Measurements from ENCODE around the gene ALCAM. TPM values are rescaled to one million over a fixed set of nuclear protein-coding genes. Genes with fewer than 3 reads are reported as not detected.
A peak's percentile ranks its signal among the peaks of the same experiment; 100 is the strongest.

Gene ALCAM
- total RNA-seq, 2 donors from 2014 or later: 17.8 to 29.6 TPM

GRCh38 chr3:105368566-105369499 is 2.1 kb downstream of the ALCAM start:
- peak; percentile 84 for DNase-seq
- no peaks in the 10 kb centered on the region for H3K27me3 ChIP-seq
- H3K4me3 ChIP-seq: peak overlapping the region; percentile 70
- TF ChIP-seq CTCF (IDR thresholded peaks at IDR 0.05): no peak
- H3K27ac ChIP-seq: peak overlapping the region; percentile 91
- H3K4me1 ChIP-seq: no peaks in the 10 kb centered on the region
- peak overlapping the region; percentile 73 to 90 for H3K9ac ChIP-seq (ENCODE audit: low read depth in 2 of 2, low read length in 2 of 2)
- intact Hi-C loops (cut with DNase I): loop anchor here (10.0 kb wide), 2 partner anchors 156 to 774 kb away; no protein-coding TSS in a partner anchor
- H3K36me3 ChIP-seq: no peaks in the 10 kb centered on the region
- no peaks in the 10 kb centered on the region for H3K9me3 ChIP-seq

- H3K27ac ChIP-seq: peak overlapping the region; percentile 91
- no peaks in the 10 kb centered on the region for H3K27me3 ChIP-seq
- peak; percentile 80 for DNase-seq
- H3K9me3 ChIP-seq: no peaks in the 10 kb centered on the region
- TF ChIP-seq CTCF (IDR thresholded peaks at IDR 0.05): peak; percentile 28
- no peaks in the 10 kb centered on the region for H3K36me3 ChIP-seq
- H3K9ac ChIP-seq (ENCODE audit: low read depth in 2 of 2, low read length in 2 of 2): peak overlapping the region; percentile 73 to 90
- intact Hi-C loops (cut with DNase I): loop anchor here (10.0 kb wide), 2 partner anchors 155 to 775 kb away; no protein-coding TSS in a partner anchor
- H3K4me1 ChIP-seq: no peaks in the 10 kb centered on the region
- peak overlapping the region; percentile 70 for H3K4me3 ChIP-seq
Observed at GRCh38 chr3:105369500-105370371, 3.0 kb downstream of the ALCAM start.

- no peak for TF ChIP-seq CTCF (IDR thresholded peaks at IDR 0.05)
- no peak for DNase-seq
- intact Hi-C loops (cut with DNase I): no loop called here
- H3K9me3 ChIP-seq: no peaks in the 10 kb centered on the region
- H3K27ac ChIP-seq: no peak overlapping the region
- H3K4me1 ChIP-seq: no peaks in the 10 kb centered on the region
- H3K4me3 ChIP-seq: no peak overlapping the region
- H3K27me3 ChIP-seq: no peaks in the 10 kb centered on the region
- H3K36me3 ChIP-seq: no peaks in the 10 kb centered on the region
- no peak overlapping the region for H3K9ac ChIP-seq (ENCODE audit: low read depth in 2 of 2, low read length in 2 of 2)
Observed at GRCh38 chr3:105373383-105373782, 6.7 kb downstream of the ALCAM start.

GRCh38 chr3:105375750-105376511 is 9.2 kb downstream of the ALCAM start:
- Histone ChIP-seq H3K9me3 (no peaks in the 10 kb centered on the region), H3K4me1 (no peaks in the 10 kb centered on the region), H3K9ac (ENCODE audit: low read depth in 2 of 2, low read length in 2 of 2) (no peak overlapping the region), H3K27ac (no peak overlapping the region), H3K27me3 (no peaks in the 10 kb centered on the region), H3K36me3 (no peaks in the 10 kb centered on the region), H3K4me3 (no peak overlapping the region)
- TF ChIP-seq CTCF (IDR thresholded peaks at IDR 0.05): no peak
- intact Hi-C loops (cut with DNase I): no loop called here
- DNase-seq: no peak

GRCh38 chr3:105377716-105378115 is 11.0 kb downstream of the ALCAM start:
- no peak for DNase-seq
- no peaks in the 10 kb centered on the region for H3K4me1 ChIP-seq
- no peak overlapping the region for H3K9ac ChIP-seq (ENCODE audit: low read depth in 2 of 2, low read length in 2 of 2)
- intact Hi-C loops (cut with DNase I): no loop called here
- H3K36me3 ChIP-seq: no peaks in the 10 kb centered on the region
- TF ChIP-seq CTCF (IDR thresholded peaks at IDR 0.05): no peak
- no peaks in the 10 kb centered on the region for H3K27me3 ChIP-seq
- H3K9me3 ChIP-seq: no peaks in the 10 kb centered on the region
- H3K27ac ChIP-seq: no peak overlapping the region
- no peak overlapping the region for H3K4me3 ChIP-seq
